HepG2 (cell line): ENCODE measurements around the gene TEDC1. TPM values are rescaled to one million over a fixed set of nuclear protein-coding genes. Genes with fewer than 3 reads are reported as not detected.

Experiments
- HNRNPL ChIP-seq: fragments of 200-400 bp; formaldehyde crosslinking; IDR thresholded peaks from 2 replicates; pipeline ENCODE4 v1.6.1; 2017; ENCODE audit warnings: mild to moderate bottlenecking, low read depth, low read length
- KMT2B ChIP-seq: IDR thresholded peaks from 2 replicates; pipeline ENCODE4 v1.6.1; 2016; ENCODE audit warnings: missing genetic modification reagents, missing compliant biosample characterization
- MIXL1 ChIP-seq: IDR thresholded peaks from 2 replicates; pipeline ENCODE4 v1.6.1; 2016
- SMAD9 ChIP-seq: sonication (generic); formaldehyde crosslinking; IDR thresholded peaks from 2 replicates; pipeline ENCODE4 v1.5.1; 2020; ENCODE audit warnings: mild to moderate bottlenecking, missing genetic modification reagents
- ZBTB38 ChIP-seq: sonication (generic); formaldehyde crosslinking; IDR thresholded peaks from 2 replicates; pipeline ENCODE4 v1.5.1; 2020; ENCODE audit warnings: mild to moderate bottlenecking, missing genetic modification reagents
- polyA plus RNA-seq, 8 experiments: library from polyadenylated mRNA; depleted of rRNA in 3 of 8; stranded (reverse) in 7 of 8; unstranded in 1 of 8; fragments of >200 nt; fragmentation: Illumina TruSeq in 4 of 8; extraction: Trizol in 4 of 8; gene quantifications; 2 replicates each; pipeline versions ENCODE4 v1.2.1 to v1.2.3, GENCODE V29; 2011 to 2016; ENCODE audit warnings: low read depth in 4 of 8, missing spikeins in 1 of 8, mixed read lengths in 1 of 8; ENCODE audit not compliant: insufficient read depth in 1 of 8
- total RNA-seq, 5 experiments: library from RNA; depleted of rRNA; stranded (reverse); fragments of >200 nt; fragmentation: Illumina TruSeq; extraction: Trizol; gene quantifications; 2 replicates each; pipeline ENCODE4 v1.2.3, GENCODE V29; 2016; ENCODE audit warnings: low read depth in 1 of 5
- TF ChIP-seq, protein P1 (sequence below): sonication (generic); formaldehyde crosslinking; IDR thresholded peaks from 2 replicates; pipeline ENCODE4 v1.4.0; 2020; ENCODE audit warnings: missing genetic modification reagents
- TF ChIP-seq, protein P2 (sequence below): sonication (generic); formaldehyde crosslinking; IDR thresholded peaks from 2 replicates; pipeline ENCODE4 v1.4.0; 2020; ENCODE audit warnings: missing genetic modification reagents
- TF ChIP-seq, protein P3 (sequence below): sonication (generic); formaldehyde crosslinking; IDR thresholded peaks from 2 replicates; pipeline ENCODE4 v1.9.0; 2022; ENCODE audit warnings: low read depth, missing genetic modification reagents
- TF ChIP-seq, protein P4 (sequence below): sonication (generic); formaldehyde crosslinking; IDR thresholded peaks from 2 replicates; pipeline ENCODE4 v1.4.0; 2020; ENCODE audit warnings: mild to moderate bottlenecking, missing genetic modification reagents, borderline replicate concordance
- TF ChIP-seq, protein P5 (sequence below): sonication (generic); formaldehyde crosslinking; IDR thresholded peaks from 2 replicates; pipeline ENCODE4 v1.5.1; 2020; ENCODE audit warnings: mild to moderate bottlenecking, missing genetic modification reagents, moderate library complexity
- TF ChIP-seq, protein P6 (sequence below): sonication (generic); formaldehyde crosslinking; IDR thresholded peaks from 2 replicates; pipeline ENCODE4 v1.5.0; 2020; ENCODE audit warnings: mild to moderate bottlenecking, low read depth, missing genetic modification reagents, borderline replicate concordance

The TEDC1 gene
- total and polyA plus RNA-seq, 2 of the 13 experiments (the other 11 are each of a cell fraction or from before 2014, with no cell fraction given), result 5.7 to 27.4 TPM

DNA sequence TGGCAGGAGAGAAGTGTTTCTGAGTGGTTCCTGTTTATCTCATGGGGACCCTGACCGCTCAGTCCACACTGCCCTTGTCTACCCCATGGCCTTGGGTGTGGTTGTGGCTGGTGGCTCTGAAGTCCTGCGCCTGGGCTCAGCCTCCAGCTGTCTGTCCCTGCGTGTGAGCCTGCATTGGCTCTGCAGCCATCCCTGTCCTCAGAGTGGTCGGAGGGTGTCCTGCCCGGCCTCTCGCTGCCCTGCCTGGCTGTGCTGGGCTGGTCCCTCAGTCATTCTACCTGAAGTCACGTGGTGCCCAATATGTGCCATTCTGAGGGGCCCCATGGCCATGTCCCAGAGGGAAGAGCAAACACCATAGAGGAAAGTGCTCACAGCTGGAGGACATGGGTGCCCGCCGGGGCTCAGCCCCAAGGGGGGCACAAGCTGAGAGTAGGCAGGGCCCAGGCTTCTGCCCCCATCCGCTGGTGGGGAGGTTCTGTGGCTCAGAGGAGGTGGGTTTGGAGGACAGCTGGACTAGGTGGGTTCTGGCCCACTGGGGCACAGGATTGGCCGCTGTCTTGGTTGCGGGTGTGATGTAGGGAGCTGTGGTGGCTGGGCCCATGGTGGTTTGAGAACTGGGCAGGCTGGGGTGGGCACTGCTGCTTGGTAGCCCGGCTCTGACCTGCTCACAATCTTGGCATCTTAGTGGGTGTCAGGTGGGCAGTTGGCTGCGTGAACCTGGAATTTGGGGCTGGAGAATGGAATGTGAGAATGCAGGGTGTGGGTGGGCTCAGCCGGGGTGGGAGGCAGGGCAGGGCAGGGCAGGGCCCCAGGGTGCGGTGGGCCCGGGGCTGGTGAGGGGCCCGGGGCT lies 11.6 kb downstream of the TEDC1 start (continued):
- TF ChIP-seq, protein P1, sequence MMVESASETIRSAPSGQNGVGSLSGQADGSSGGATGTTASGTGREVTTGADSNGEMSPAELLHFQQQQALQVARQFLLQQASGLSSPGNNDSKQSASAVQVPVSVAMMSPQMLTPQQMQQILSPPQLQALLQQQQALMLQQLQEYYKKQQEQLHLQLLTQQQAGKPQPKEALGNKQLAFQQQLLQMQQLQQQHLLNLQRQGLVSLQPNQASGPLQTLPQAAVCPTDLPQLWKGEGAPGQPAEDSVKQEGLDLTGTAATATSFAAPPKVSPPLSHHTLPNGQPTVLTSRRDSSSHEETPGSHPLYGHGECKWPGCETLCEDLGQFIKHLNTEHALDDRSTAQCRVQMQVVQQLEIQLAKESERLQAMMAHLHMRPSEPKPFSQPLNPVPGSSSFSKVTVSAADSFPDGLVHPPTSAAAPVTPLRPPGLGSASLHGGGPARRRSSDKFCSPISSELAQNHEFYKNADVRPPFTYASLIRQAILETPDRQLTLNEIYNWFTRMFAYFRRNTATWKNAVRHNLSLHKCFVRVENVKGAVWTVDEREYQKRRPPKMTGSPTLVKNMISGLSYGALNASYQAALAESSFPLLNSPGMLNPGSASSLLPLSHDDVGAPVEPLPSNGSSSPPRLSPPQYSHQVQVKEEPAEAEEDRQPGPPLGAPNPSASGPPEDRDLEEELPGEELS, result 0 out of 2 replicates have a peak, but pooled peaks have one; percentile 11
- TF ChIP-seq, protein P2, sequence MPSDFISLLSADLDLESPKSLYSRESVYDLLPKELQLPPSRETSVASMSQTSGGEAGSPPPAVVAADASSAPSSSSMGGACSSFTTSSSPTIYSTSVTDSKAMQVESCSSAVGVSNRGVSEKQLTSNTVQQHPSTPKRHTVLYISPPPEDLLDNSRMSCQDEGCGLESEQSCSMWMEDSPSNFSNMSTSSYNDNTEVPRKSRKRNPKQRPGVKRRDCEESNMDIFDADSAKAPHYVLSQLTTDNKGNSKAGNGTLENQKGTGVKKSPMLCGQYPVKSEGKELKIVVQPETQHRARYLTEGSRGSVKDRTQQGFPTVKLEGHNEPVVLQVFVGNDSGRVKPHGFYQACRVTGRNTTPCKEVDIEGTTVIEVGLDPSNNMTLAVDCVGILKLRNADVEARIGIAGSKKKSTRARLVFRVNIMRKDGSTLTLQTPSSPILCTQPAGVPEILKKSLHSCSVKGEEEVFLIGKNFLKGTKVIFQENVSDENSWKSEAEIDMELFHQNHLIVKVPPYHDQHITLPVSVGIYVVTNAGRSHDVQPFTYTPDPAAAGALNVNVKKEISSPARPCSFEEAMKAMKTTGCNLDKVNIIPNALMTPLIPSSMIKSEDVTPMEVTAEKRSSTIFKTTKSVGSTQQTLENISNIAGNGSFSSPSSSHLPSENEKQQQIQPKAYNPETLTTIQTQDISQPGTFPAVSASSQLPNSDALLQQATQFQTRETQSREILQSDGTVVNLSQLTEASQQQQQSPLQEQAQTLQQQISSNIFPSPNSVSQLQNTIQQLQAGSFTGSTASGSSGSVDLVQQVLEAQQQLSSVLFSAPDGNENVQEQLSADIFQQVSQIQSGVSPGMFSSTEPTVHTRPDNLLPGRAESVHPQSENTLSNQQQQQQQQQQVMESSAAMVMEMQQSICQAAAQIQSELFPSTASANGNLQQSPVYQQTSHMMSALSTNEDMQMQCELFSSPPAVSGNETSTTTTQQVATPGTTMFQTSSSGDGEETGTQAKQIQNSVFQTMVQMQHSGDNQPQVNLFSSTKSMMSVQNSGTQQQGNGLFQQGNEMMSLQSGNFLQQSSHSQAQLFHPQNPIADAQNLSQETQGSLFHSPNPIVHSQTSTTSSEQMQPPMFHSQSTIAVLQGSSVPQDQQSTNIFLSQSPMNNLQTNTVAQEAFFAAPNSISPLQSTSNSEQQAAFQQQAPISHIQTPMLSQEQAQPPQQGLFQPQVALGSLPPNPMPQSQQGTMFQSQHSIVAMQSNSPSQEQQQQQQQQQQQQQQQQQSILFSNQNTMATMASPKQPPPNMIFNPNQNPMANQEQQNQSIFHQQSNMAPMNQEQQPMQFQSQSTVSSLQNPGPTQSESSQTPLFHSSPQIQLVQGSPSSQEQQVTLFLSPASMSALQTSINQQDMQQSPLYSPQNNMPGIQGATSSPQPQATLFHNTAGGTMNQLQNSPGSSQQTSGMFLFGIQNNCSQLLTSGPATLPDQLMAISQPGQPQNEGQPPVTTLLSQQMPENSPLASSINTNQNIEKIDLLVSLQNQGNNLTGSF (CRISPR knock-in tag), result no peak
- TF ChIP-seq ZBTB38 (CRISPR knock-in tag), result peak; percentile 59; the same call in 1 of the 2 replicates
- TF ChIP-seq, protein P3, sequence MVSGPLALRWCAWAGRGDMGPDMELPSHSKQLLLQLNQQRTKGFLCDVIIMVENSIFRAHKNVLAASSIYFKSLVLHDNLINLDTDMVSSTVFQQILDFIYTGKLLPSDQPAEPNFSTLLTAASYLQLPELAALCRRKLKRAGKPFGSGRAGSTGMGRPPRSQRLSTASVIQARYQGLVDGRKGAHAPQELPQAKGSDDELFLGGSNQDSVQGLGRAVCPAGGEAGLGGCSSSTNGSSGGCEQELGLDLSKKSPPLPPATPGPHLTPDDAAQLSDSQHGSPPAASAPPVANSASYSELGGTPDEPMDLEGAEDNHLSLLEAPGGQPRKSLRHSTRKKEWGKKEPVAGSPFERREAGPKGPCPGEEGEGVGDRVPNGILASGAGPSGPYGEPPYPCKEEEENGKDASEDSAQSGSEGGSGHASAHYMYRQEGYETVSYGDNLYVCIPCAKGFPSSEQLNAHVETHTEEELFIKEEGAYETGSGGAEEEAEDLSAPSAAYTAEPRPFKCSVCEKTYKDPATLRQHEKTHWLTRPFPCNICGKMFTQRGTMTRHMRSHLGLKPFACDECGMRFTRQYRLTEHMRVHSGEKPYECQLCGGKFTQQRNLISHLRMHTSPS (CRISPR knock-in tag), result 0 out of 2 replicates have a peak, but pooled peaks have one; percentile 35
- TF ChIP-seq, protein P4, sequence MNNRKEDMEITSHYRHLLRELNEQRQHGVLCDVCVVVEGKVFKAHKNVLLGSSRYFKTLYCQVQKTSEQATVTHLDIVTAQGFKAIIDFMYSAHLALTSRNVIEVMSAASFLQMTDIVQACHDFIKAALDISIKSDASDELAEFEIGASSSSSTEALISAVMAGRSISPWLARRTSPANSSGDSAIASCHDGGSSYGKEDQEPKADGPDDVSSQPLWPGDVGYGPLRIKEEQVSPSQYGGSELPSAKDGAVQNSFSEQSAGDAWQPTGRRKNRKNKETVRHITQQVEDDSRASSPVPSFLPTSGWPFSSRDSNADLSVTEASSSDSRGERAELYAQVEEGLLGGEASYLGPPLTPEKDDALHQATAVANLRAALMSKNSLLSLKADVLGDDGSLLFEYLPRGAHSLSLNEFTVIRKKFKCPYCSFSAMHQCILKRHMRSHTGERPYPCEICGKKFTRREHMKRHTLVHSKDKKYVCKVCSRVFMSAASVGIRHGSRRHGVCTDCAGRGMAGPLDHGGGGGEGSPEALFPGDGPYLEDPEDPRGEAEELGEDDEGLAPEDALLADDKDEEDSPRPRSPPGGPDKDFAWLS (CRISPR knock-in tag), result no peak
- TF ChIP-seq HNRNPL, result peak; percentile 78; the same call in 1 of the 2 replicates
- TF ChIP-seq KMT2B (CRISPR knock-in tag), result no peak
- TF ChIP-seq SMAD9 (CRISPR knock-in tag), result no peak
- TF ChIP-seq, protein P5, sequence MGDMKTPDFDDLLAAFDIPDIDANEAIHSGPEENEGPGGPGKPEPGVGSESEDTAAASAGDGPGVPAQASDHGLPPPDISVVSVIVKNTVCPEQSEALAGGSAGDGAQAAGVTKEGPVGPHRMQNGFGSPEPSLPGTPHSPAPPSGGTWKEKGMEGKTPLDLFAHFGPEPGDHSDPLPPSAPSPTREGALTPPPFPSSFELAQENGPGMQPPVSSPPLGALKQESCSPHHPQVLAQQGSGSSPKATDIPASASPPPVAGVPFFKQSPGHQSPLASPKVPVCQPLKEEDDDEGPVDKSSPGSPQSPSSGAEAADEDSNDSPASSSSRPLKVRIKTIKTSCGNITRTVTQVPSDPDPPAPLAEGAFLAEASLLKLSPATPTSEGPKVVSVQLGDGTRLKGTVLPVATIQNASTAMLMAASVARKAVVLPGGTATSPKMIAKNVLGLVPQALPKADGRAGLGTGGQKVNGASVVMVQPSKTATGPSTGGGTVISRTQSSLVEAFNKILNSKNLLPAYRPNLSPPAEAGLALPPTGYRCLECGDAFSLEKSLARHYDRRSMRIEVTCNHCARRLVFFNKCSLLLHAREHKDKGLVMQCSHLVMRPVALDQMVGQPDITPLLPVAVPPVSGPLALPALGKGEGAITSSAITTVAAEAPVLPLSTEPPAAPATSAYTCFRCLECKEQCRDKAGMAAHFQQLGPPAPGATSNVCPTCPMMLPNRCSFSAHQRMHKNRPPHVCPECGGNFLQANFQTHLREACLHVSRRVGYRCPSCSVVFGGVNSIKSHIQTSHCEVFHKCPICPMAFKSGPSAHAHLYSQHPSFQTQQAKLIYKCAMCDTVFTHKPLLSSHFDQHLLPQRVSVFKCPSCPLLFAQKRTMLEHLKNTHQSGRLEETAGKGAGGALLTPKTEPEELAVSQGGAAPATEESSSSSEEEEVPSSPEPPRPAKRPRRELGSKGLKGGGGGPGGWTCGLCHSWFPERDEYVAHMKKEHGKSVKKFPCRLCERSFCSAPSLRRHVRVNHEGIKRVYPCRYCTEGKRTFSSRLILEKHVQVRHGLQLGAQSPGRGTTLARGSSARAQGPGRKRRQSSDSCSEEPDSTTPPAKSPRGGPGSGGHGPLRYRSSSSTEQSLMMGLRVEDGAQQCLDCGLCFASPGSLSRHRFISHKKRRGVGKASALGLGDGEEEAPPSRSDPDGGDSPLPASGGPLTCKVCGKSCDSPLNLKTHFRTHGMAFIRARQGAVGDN (CRISPR knock-in tag), result peak; percentile 69
- TF ChIP-seq, protein P6, sequence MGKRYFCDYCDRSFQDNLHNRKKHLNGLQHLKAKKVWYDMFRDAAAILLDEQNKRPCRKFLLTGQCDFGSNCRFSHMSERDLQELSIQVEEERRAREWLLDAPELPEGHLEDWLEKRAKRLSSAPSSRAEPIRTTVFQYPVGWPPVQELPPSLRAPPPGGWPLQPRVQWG (CRISPR knock-in tag), result no peak
- no peak for TF ChIP-seq MIXL1 (CRISPR knock-in tag)
